ENCODE results near the gene GRAMD1B.

DNA sequence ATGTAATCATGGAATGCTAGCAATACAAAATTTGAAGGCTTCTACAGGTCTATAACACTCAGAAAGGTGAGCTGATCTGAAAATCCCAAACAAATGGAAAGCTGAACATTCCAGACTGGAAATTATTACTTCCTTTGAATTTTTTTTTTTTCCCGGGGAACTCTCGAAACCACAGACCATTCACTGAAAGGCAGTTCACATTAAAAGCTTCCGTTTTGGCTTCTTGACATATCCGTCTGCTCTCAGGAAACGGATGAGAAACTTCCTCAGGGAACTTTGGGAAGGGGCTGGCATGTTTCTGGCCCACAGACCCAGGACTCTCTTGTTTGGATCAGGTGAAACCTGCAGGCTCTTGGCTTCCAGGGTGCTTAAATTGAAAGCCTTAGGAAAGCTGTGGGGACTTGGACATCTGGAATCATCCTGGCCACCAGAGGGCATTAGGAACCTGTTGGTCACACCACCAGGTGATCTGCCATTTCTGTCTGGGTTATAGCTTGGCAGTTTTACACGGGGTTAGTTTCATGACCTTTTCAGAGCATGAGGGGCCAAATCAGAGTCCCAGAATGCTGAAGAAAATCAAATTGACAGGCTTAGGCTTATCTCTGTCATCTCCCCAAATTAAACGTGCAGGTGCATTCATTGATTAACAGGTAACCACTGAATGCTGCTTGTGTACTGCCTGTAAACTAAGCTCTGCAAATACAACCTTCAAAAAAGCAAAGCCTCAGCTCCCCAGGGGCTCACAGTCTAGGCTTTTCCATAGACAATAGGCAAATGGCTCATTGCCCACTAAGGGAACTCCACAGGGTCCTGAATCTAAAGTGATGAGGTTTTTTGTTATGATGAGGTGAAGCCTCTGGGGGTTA, 22.7 kb upstream of the GRAMD1B start:
- TF ChIP-seq, protein P1, sequence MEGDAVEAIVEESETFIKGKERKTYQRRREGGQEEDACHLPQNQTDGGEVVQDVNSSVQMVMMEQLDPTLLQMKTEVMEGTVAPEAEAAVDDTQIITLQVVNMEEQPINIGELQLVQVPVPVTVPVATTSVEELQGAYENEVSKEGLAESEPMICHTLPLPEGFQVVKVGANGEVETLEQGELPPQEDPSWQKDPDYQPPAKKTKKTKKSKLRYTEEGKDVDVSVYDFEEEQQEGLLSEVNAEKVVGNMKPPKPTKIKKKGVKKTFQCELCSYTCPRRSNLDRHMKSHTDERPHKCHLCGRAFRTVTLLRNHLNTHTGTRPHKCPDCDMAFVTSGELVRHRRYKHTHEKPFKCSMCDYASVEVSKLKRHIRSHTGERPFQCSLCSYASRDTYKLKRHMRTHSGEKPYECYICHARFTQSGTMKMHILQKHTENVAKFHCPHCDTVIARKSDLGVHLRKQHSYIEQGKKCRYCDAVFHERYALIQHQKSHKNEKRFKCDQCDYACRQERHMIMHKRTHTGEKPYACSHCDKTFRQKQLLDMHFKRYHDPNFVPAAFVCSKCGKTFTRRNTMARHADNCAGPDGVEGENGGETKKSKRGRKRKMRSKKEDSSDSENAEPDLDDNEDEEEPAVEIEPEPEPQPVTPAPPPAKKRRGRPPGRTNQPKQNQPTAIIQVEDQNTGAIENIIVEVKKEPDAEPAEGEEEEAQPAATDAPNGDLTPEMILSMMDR (IDR thresholded peaks at IDR 0.05; ENCODE audit: low read depth, low read length, missing input control) = peak; percentile 62
- TF ChIP-seq, protein P2, sequence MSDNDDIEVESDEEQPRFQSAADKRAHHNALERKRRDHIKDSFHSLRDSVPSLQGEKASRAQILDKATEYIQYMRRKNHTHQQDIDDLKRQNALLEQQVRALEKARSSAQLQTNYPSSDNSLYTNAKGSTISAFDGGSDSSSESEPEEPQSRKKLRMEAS (IDR thresholded peaks at IDR 0.05) = no peak
- TF ChIP-seq SP1 (IDR thresholded peaks at IDR 0.05) (no peak), EGR1 (IDR thresholded peaks at IDR 0.05; ENCODE audit: low read depth in 2 of 2) (no peak), RAD21 (IDR thresholded peaks at IDR 0.05) (peak; percentile 73 to 81), TAF1 (conservative IDR thresholded peaks at IDR 0.05) (no peak), YY1 (IDR thresholded peaks at IDR 0.05) (no peak), GABPA (IDR thresholded peaks at IDR 0.05 in 1 of 2, conservative IDR thresholded peaks at IDR 0.05 in 1 of 2) (no peak), JUND (IDR thresholded peaks at IDR 0.05) (no peak), FOXA1 (IDR thresholded peaks at IDR 0.05) (no peak)
- TF ChIP-seq, protein P3, sequence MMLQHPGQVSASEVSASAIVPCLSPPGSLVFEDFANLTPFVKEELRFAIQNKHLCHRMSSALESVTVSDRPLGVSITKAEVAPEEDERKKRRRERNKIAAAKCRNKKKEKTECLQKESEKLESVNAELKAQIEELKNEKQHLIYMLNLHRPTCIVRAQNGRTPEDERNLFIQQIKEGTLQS (IDR thresholded peaks at IDR 0.05) = no peak
- TF ChIP-seq, protein P4, sequence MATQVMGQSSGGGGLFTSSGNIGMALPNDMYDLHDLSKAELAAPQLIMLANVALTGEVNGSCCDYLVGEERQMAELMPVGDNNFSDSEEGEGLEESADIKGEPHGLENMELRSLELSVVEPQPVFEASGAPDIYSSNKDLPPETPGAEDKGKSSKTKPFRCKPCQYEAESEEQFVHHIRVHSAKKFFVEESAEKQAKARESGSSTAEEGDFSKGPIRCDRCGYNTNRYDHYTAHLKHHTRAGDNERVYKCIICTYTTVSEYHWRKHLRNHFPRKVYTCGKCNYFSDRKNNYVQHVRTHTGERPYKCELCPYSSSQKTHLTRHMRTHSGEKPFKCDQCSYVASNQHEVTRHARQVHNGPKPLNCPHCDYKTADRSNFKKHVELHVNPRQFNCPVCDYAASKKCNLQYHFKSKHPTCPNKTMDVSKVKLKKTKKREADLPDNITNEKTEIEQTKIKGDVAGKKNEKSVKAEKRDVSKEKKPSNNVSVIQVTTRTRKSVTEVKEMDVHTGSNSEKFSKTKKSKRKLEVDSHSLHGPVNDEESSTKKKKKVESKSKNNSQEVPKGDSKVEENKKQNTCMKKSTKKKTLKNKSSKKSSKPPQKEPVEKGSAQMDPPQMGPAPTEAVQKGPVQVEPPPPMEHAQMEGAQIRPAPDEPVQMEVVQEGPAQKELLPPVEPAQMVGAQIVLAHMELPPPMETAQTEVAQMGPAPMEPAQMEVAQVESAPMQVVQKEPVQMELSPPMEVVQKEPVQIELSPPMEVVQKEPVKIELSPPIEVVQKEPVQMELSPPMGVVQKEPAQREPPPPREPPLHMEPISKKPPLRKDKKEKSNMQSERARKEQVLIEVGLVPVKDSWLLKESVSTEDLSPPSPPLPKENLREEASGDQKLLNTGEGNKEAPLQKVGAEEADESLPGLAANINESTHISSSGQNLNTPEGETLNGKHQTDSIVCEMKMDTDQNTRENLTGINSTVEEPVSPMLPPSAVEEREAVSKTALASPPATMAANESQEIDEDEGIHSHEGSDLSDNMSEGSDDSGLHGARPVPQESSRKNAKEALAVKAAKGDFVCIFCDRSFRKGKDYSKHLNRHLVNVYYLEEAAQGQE (IDR thresholded peaks at IDR 0.05) = no peak
- TF ChIP-seq, protein P5, sequence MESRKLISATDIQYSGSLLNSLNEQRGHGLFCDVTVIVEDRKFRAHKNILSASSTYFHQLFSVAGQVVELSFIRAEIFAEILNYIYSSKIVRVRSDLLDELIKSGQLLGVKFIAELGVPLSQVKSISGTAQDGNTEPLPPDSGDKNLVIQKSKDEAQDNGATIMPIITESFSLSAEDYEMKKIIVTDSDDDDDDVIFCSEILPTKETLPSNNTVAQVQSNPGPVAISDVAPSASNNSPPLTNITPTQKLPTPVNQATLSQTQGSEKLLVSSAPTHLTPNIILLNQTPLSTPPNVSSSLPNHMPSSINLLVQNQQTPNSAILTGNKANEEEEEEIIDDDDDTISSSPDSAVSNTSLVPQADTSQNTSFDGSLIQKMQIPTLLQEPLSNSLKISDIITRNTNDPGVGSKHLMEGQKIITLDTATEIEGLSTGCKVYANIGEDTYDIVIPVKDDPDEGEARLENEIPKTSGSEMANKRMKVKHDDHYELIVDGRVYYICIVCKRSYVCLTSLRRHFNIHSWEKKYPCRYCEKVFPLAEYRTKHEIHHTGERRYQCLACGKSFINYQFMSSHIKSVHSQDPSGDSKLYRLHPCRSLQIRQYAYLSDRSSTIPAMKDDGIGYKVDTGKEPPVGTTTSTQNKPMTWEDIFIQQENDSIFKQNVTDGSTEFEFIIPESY (IDR thresholded peaks at IDR 0.05) = no peak

Data from liver (tissue), 3 donors.